Progenitor cell of endocrine pancreas (in vitro differentiated cells): ENCODE results near the gene HINT2. TPM values are rescaled to one million over a fixed set of nuclear protein-coding genes. Genes with fewer than 3 reads are reported as not detected.

Experiments
- DNase-seq: peaks from one replicate; pipeline ENCODE4 v3.0.0; 2021; ENCODE audit warnings: low spot score; ENCODE audit not compliant: unreplicated experiment
- H3K27ac Mint-ChIP-seq: 2 replicates; pipeline ENCODE4 v1.8.0; 2021; ENCODE audit warnings: mild to moderate bottlenecking, moderate library complexity, mixed read lengths
- H3K27me3 Mint-ChIP-seq: 2 replicates; pipeline ENCODE4 v1.8.0; 2021; ENCODE audit warnings: mixed read lengths
- H3K36me3 Mint-ChIP-seq: 2 replicates; pipeline ENCODE4 v1.8.0; 2022; ENCODE audit warnings: mixed read lengths; ENCODE audit not compliant: insufficient read depth
- H3K4me1 Mint-ChIP-seq: 2 replicates; pipeline ENCODE4 v1.8.0; 2021; ENCODE audit warnings: low read depth, mixed read lengths
- H3K4me3 Mint-ChIP-seq: 2 replicates; pipeline ENCODE4 v1.8.0; 2021; ENCODE audit warnings: low read depth, mild to moderate bottlenecking, moderate library complexity, mixed read lengths
- H3K9me3 Mint-ChIP-seq: 2 replicates; pipeline ENCODE4 v1.8.0; 2021; ENCODE audit warnings: low read depth, mixed read lengths
- total RNA-seq: library from RNA; stranded (reverse); gene quantifications from 2 replicates; pipeline ENCODE4 v1.2.1, GENCODE V29; 2021
- TF ChIP-seq, protein P1 (sequence below): fragments of 200-600 bp; sonication (generic); IDR thresholded peaks from one replicate; pipeline ENCODE4 v1.5.0; 2021; ENCODE audit warnings: antibody characterized with exemption, mild to moderate bottlenecking; ENCODE audit not compliant: unreplicated experiment

HINT2 gene
- total RNA-seq, 1 donor from 2014 or later: 37.7 TPM

DNA sequence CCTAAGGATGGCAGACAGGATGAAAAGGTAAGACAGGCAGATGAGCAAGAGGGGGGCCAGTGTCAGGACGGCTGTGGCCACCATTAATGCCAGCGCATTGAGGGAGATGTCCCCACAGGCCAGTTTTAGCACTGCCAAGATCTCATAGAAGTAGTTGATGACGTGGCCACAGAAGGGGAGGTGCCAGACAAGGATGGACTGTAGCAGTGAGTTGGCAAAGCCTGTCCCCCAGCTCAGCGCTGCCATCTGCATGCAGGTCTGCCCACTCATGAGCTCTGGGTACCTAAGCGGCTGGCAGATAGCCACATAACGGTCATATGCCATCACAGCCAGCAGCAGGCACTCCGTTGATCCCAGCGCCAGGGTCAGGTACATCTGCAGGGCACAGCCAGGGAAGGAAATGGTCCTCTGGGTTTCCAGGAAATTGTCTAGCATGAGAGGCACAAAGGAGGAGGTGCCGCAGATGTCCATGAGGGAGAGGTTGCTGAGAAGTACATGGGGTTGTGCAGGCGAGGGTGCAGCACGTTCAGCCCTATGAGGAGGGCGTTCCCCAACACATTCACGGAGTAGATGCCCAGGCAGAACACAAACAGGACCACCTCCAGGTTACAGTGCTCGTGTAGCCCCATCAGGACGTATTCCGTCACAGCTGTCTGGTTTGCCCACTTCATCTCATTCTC lies 44.6 kb upstream of the HINT2 start:
- Mint-ChIP-seq H3K27me3 (peaks cover 43% of the 10 kb centered on the region), H3K4me1 (peaks cover 3% of the 10 kb centered on the region), H3K27ac (no peak overlapping the region), H3K4me3 (no peak overlapping the region), H3K9me3 (no peaks in the 10 kb centered on the region), H3K36me3 (peaks cover 2% of the 10 kb centered on the region)
- DNase-seq: peak; percentile 6
- TF ChIP-seq, protein P1, sequence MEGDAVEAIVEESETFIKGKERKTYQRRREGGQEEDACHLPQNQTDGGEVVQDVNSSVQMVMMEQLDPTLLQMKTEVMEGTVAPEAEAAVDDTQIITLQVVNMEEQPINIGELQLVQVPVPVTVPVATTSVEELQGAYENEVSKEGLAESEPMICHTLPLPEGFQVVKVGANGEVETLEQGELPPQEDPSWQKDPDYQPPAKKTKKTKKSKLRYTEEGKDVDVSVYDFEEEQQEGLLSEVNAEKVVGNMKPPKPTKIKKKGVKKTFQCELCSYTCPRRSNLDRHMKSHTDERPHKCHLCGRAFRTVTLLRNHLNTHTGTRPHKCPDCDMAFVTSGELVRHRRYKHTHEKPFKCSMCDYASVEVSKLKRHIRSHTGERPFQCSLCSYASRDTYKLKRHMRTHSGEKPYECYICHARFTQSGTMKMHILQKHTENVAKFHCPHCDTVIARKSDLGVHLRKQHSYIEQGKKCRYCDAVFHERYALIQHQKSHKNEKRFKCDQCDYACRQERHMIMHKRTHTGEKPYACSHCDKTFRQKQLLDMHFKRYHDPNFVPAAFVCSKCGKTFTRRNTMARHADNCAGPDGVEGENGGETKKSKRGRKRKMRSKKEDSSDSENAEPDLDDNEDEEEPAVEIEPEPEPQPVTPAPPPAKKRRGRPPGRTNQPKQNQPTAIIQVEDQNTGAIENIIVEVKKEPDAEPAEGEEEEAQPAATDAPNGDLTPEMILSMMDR: no peak

GRCh38 chr9:35858458-35858857 lies 43.6 kb upstream of the HINT2 start:
- TF ChIP-seq, protein P1: no peak
- peaks cover 3% of the 10 kb centered on the region for H3K4me1 Mint-ChIP-seq
- DNase-seq: no peak
- peaks cover 2% of the 10 kb centered on the region for H3K36me3 Mint-ChIP-seq
- H3K27ac Mint-ChIP-seq: no peak overlapping the region
- H3K4me3 Mint-ChIP-seq: no peak overlapping the region
- peaks cover 38% of the 10 kb centered on the region for H3K27me3 Mint-ChIP-seq
- H3K9me3 Mint-ChIP-seq: no peaks in the 10 kb centered on the region

DNA sequence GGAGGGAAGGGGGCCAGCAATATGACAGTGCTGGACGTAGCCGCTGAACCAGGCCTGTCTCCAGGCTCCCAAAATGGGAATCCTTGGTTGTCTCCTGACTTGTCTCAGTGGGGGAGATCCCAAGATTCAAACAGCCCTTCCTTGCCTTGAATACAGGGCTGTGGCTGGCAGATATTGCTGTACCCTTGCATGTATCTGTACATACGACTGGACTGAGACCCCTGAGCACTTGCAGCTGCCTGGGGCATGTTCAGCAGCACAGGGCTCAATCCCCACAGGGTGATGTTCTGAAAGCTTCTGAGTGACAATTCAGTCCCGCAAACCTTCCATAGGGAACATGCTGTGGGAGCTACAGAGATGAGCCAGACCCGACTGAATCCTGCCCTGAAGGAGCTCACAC lies 42.0 kb upstream of the HINT2 start:
- H3K27me3 Mint-ChIP-seq: peaks cover 28% of the 10 kb centered on the region
- H3K9me3 Mint-ChIP-seq: no peaks in the 10 kb centered on the region
- peak; percentile 2 for DNase-seq
- H3K27ac Mint-ChIP-seq: no peak overlapping the region
- H3K36me3 Mint-ChIP-seq: peaks cover 3% of the 10 kb centered on the region
- no peak overlapping the region for H3K4me3 Mint-ChIP-seq
- TF ChIP-seq, protein P1: no peak
- H3K4me1 Mint-ChIP-seq: no peaks in the 10 kb centered on the region

DNA sequence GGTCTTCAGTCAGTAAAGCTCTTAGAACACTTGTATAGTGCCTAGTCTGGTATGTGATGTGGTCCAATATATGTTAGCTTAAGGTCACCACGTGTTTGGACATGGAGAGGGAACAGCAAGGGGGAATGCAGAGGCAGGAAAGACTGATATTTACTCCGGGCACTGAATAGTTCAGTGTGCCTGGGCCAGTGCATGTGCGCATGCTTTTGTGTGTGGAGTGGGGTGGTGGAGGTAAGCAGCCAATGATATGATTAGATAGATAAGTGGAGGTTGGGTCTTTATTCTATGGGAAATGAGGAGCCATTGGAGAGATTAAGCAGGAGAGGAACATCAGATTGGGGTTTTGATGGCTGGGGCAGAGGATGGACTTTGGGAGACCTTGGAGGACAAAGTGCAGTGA lies 41.4 kb upstream of the HINT2 start:
- DNase-seq: no peak
- Mint-ChIP-seq H3K4me3 (no peak overlapping the region), H3K4me1 (no peaks in the 10 kb centered on the region), H3K27ac (no peak overlapping the region), H3K9me3 (no peaks in the 10 kb centered on the region), H3K27me3 (peaks cover 24% of the 10 kb centered on the region), H3K36me3 (peaks cover 3% of the 10 kb centered on the region)
- TF ChIP-seq, protein P1: no peak

GRCh38 chr9:35854091-35854762 lies 39.4 kb upstream of the HINT2 start:
- Mint-ChIP-seq H3K27me3 (peaks cover 6% of the 10 kb centered on the region), H3K27ac (no peak overlapping the region), H3K36me3 (peaks cover 4% of the 10 kb centered on the region), H3K9me3 (no peaks in the 10 kb centered on the region), H3K4me1 (no peaks in the 10 kb centered on the region), H3K4me3 (no peak overlapping the region)
- TF ChIP-seq, protein P1: no peak
- peak; percentile 3 for DNase-seq
